A673 (cell line): ENCODE measurements around the gene SKP1.

Source experiments
- EZH2 ChIP-seq: fragments of 200-600 bp; sonication (generic); IDR thresholded peaks from 2 replicates; pipeline ENCODE4 v1.6.1; 2017; ENCODE audit warnings: borderline replicate concordance, low read depth, mild to moderate bottlenecking, mixed read lengths, antibody characterized with exemption, low read length; ENCODE audit not compliant: poor library complexity, severe bottlenecking
- TF ChIP-seq, protein P1 (sequence below): fragments of 300-800, 200-600 bp; sonication (generic); conservative IDR thresholded peaks from 2 replicates; pipeline ENCODE4 v1.5.1; 2017; ENCODE audit warnings: low read depth, mild to moderate bottlenecking, antibody characterized with exemption, low read length, moderate library complexity, mixed read lengths

GRCh38 chr5:134119720-134120119 lies 57.0 kb downstream of the SKP1 start:
- TF ChIP-seq, protein P1, sequence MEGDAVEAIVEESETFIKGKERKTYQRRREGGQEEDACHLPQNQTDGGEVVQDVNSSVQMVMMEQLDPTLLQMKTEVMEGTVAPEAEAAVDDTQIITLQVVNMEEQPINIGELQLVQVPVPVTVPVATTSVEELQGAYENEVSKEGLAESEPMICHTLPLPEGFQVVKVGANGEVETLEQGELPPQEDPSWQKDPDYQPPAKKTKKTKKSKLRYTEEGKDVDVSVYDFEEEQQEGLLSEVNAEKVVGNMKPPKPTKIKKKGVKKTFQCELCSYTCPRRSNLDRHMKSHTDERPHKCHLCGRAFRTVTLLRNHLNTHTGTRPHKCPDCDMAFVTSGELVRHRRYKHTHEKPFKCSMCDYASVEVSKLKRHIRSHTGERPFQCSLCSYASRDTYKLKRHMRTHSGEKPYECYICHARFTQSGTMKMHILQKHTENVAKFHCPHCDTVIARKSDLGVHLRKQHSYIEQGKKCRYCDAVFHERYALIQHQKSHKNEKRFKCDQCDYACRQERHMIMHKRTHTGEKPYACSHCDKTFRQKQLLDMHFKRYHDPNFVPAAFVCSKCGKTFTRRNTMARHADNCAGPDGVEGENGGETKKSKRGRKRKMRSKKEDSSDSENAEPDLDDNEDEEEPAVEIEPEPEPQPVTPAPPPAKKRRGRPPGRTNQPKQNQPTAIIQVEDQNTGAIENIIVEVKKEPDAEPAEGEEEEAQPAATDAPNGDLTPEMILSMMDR, result no peak
- no peak for TF ChIP-seq EZH2
